ENCODE results near the gene GUCY2D.

GRCh38 chr17:8012996-8013640 lies 10.7 kb downstream of the GUCY2D start:
- TF ChIP-seq ZNF70 (CRISPR knock-in tag; IDR thresholded peaks at IDR 0.05) (no peak), PPARA (CRISPR knock-in tag; IDR thresholded peaks at IDR 0.05; ENCODE audit: borderline replicate concordance) (no peak), ZNF565 (CRISPR knock-in tag; conservative IDR thresholded peaks at IDR 0.05; ENCODE audit: low read depth) (no peak), PATZ1 (CRISPR knock-in tag; IDR thresholded peaks at IDR 0.05; ENCODE audit: borderline replicate concordance) (no peak), ARNTL (CRISPR knock-in tag; IDR thresholded peaks at IDR 0.05; ENCODE audit: borderline replicate concordance, low read depth) (no peak), GLIS3 (CRISPR knock-in tag; IDR thresholded peaks at IDR 0.05) (no peak), ESRRG (CRISPR knock-in tag; IDR thresholded peaks at IDR 0.05) (no peak), TSHZ2 (CRISPR knock-in tag; IDR thresholded peaks at IDR 0.05) (no peak), CREB5 (CRISPR knock-in tag; IDR thresholded peaks at IDR 0.05; ENCODE audit: low read depth) (no peak), BACH2 (CRISPR knock-in tag; IDR thresholded peaks at IDR 0.05; ENCODE audit: borderline replicate concordance) (no peak), ZFP30 (CRISPR knock-in tag; IDR thresholded peaks at IDR 0.05) (no peak), ISL1 (CRISPR knock-in tag; IDR thresholded peaks at IDR 0.05) (no peak), ZC3H10 (CRISPR knock-in tag; IDR thresholded peaks at IDR 0.05) (no peak), CSRNP3 (CRISPR knock-in tag; IDR thresholded peaks at IDR 0.05) (no peak)
